Measurements from ENCODE around the gene PTCRA. TPM values are rescaled to one million over a fixed set of nuclear protein-coding genes. Genes with fewer than 3 reads are reported as not detected.
A peak's percentile ranks its signal among the peaks of the same experiment; 100 is the strongest.

The PTCRA gene
- polyA plus RNA-seq, 3 donors: 0.27 to 0.83 (median 0.55) TPM

GRCh38 chr6:42933205-42933604, 17.4 kb downstream of the PTCRA start:
- peak overlapping the region in 1 of 2 donors; percentile 75 for H3K27ac ChIP-seq (ENCODE audit: low read depth in 1 of 2, low read length in 2 of 2)
- peak overlapping the region; percentile 13 to 99 (median 27) for H3K4me3 ChIP-seq (replicated peaks in 1 of 3; ENCODE audit: low read depth in 2 of 3, low read length in 3 of 3)
- WGBS (ENCODE audit: insufficient coverage): 0% methylated on average over 1 of the region's 3 CpGs
- H3K4me3 Mint-ChIP-seq: peak overlapping the region; percentile 66 to 99
- H3K27ac Mint-ChIP-seq: peak overlapping the region; percentile 91 to 100 (median 98)
- peaks cover 59% of the 10 kb centered on the region for H3K4me1 Mint-ChIP-seq
- H3K27me3 Mint-ChIP-seq (ENCODE audit: low read depth in 3 of 3): peaks cover 0 to 1% (median 0%) of the 10 kb centered on the region in 3 donors
- no peak overlapping the region for H3K9ac ChIP-seq (ENCODE audit: insufficient read depth, low read length, poor library complexity, severe bottlenecking)
- H2AFZ ChIP-seq (ENCODE audit: insufficient read depth, low read depth, low read length, poor library complexity, severe bottlenecking): no peak overlapping the region
- peak; percentile 67 to 87 (median 79) for DNase-seq
- H3K79me2 ChIP-seq (ENCODE audit: insufficient read depth, low read length): peaks cover 80% of the 10 kb centered on the region
- peaks cover 59 to 64% of the 10 kb centered on the region in 2 donors for H3K4me1 ChIP-seq (ENCODE audit: control insufficient read depth in 1 of 2, insufficient read depth in 2 of 2, low read length in 2 of 2)
- no peaks in the 10 kb centered on the region for H3K9me3 ChIP-seq (replicated peaks in 1 of 2; ENCODE audit: control insufficient read depth in 1 of 2, insufficient read depth in 1 of 2, low read length in 2 of 2)
- H3K36me3 ChIP-seq (replicated peaks in 1 of 2; ENCODE audit: control insufficient read depth in 1 of 2, insufficient read depth in 2 of 2, low read length in 2 of 2): peaks cover 50 to 51% of the 10 kb centered on the region in 2 donors
- H4K20me1 ChIP-seq (ENCODE audit: insufficient read depth, low read length): peaks cover 78% of the 10 kb centered on the region
- peak overlapping the region; percentile 70 for H3K4me2 ChIP-seq (replicated peaks; ENCODE audit: extremely low read depth, low read length, poor library complexity, severe bottlenecking)
- peaks cover 54 to 65% of the 10 kb centered on the region in 2 donors for H3K36me3 Mint-ChIP-seq
- H3K27me3 ChIP-seq (ENCODE audit: control insufficient read depth in 2 of 2, insufficient read depth in 2 of 2, low read length in 2 of 2): no peaks in the 10 kb centered on the region
- intact Hi-C loops (cut with micrococcal nuclease): loop anchor here (5.0 kb wide), 3 partner anchors 44 to 239 kb away; partner anchors contain the start of genes PEX6 (in 1 of the 2), SRF (in 1 of the 2) and TBCC (in 1 of the 2)
- no peaks in the 10 kb centered on the region for H3K9me3 Mint-ChIP-seq
- TF ChIP-seq CTCF (IDR thresholded peaks at IDR 0.05): no peak

GRCh38 chr6:42935322-42935721, 19.5 kb downstream of the PTCRA start:
- H3K36me3 ChIP-seq (replicated peaks in 1 of 2; ENCODE audit: control insufficient read depth in 1 of 2, insufficient read depth in 2 of 2, low read length in 2 of 2): peaks cover 68 to 72% of the 10 kb centered on the region in 2 donors
- Mint-ChIP-seq H3K4me3 (no peak overlapping the region), H3K9me3 (no peaks in the 10 kb centered on the region), H3K27me3 (ENCODE audit: low read depth in 3 of 3) (peaks cover 0 to 1% (median 0%) of the 10 kb centered on the region in 3 donors), H3K27ac (peak overlapping the region in 5 of 7 donors; percentile 56 to 79 (median 70)), H3K4me1 (peaks cover 52% of the 10 kb centered on the region), H3K36me3 (peaks cover 73 to 86% of the 10 kb centered on the region in 2 donors)
- TF ChIP-seq CTCF (IDR thresholded peaks at IDR 0.05): no peak
- peak overlapping the region in 1 of 2 donors; percentile 53 for H3K27ac ChIP-seq (ENCODE audit: low read depth in 1 of 2, low read length in 2 of 2)
- intact Hi-C loops (cut with micrococcal nuclease): loop anchor here (5.0 kb wide), 2 partner anchors 33 to 42 kb away; partner anchors contain the start of gene PEX6 (in 1 of the 2)
- H4K20me1 ChIP-seq (ENCODE audit: insufficient read depth, low read length): peaks cover 98% of the 10 kb centered on the region
- peaks cover 51 to 53% of the 10 kb centered on the region in 2 donors for H3K4me1 ChIP-seq (ENCODE audit: control insufficient read depth in 1 of 2, insufficient read depth in 2 of 2, low read length in 2 of 2)
- H3K4me2 ChIP-seq (replicated peaks; ENCODE audit: extremely low read depth, low read length, poor library complexity, severe bottlenecking): no peak overlapping the region
- H3K9ac ChIP-seq (ENCODE audit: insufficient read depth, low read length, poor library complexity, severe bottlenecking): no peak overlapping the region
- no peak overlapping the region for H2AFZ ChIP-seq (ENCODE audit: insufficient read depth, low read depth, low read length, poor library complexity, severe bottlenecking)
- no peaks in the 10 kb centered on the region for H3K27me3 ChIP-seq (ENCODE audit: control insufficient read depth in 2 of 2, insufficient read depth in 2 of 2, low read length in 2 of 2)
- peak in 1 of 3 donors; percentile 20 for DNase-seq
- peaks cover 92% of the 10 kb centered on the region for H3K79me2 ChIP-seq (ENCODE audit: insufficient read depth, low read length)
- WGBS (ENCODE audit: insufficient coverage): 19% methylated on average over 5 of the region's 7 CpGs
- H3K9me3 ChIP-seq (replicated peaks in 1 of 2; ENCODE audit: control insufficient read depth in 1 of 2, insufficient read depth in 1 of 2, low read length in 2 of 2): no peaks in the 10 kb centered on the region
- H3K4me3 ChIP-seq (replicated peaks in 1 of 3; ENCODE audit: low read depth in 2 of 3, low read length in 3 of 3): no peak overlapping the region
